ENCODE measurements around the gene HTRA2.

DNA sequence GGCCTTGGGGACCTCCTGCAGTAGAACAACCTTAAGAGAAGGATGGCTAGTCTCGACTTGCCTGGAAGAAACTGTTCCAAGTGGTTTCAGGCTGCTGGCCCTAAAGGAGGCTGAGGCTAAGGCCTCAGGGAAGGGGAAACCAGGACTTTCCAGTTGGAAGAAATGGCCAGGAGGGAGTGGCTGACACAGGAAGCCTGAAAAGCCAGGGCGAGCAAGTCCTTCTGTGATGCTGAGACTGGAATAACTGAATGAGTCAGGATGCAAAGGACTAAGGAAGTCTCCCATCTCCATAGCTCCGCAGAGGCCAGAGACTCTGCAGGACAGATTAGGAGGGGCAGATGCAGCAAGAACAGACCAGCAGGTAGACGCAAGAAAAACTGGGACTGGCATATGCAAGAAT is 7.4 kb downstream of the HTRA2 start:
- TF ChIP-seq EZH2 (IDR thresholded peaks at IDR 0.05; ENCODE audit: borderline replicate concordance, low read length), result no peak
- TF ChIP-seq, protein P1, sequence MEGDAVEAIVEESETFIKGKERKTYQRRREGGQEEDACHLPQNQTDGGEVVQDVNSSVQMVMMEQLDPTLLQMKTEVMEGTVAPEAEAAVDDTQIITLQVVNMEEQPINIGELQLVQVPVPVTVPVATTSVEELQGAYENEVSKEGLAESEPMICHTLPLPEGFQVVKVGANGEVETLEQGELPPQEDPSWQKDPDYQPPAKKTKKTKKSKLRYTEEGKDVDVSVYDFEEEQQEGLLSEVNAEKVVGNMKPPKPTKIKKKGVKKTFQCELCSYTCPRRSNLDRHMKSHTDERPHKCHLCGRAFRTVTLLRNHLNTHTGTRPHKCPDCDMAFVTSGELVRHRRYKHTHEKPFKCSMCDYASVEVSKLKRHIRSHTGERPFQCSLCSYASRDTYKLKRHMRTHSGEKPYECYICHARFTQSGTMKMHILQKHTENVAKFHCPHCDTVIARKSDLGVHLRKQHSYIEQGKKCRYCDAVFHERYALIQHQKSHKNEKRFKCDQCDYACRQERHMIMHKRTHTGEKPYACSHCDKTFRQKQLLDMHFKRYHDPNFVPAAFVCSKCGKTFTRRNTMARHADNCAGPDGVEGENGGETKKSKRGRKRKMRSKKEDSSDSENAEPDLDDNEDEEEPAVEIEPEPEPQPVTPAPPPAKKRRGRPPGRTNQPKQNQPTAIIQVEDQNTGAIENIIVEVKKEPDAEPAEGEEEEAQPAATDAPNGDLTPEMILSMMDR (IDR thresholded peaks at IDR 0.05; ENCODE audit: low read length), result no peak

Measured in OCI-LY1 (cell line).